Stimulated activated CD4-positive, alpha-beta T cell treated with anti-CD3 and anti-CD28 coated beads, Interleukin-12 subunit alpha, Interleukin-12 subunit beta, amount 100 ng/mL, for 24 hours (primary cell): Measurements from ENCODE around the gene EPHB1.

Experiments used
- DNase-seq, 2 experiments: peaks; one replicate each; pipeline ENCODE4 v3.0.0-alpha.2; 2020; ENCODE audit warnings: low read depth in 2 of 2

EPHB1 gene

DNA sequence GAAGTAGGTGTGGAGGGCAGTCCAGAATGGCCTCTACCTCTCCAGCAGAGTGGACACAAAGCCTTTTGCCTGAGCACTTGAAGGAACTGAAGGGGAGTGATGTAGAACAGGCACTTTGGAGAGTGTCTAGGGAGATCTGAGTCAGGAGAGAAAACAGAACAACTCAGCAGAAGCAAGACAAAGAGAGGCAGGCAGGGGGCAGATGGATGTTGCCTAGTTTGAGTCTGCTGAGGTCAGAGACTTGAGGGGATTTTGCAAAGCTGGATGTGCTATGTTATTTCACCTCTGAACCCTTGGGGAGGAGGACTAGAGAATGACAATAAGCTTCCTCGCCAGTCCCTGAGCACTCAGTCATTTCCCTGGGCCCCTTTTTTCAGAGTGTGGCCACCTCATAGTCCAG, 366.4 kb downstream of the EPHB1 start:
- DNase-seq = no peak

DNA sequence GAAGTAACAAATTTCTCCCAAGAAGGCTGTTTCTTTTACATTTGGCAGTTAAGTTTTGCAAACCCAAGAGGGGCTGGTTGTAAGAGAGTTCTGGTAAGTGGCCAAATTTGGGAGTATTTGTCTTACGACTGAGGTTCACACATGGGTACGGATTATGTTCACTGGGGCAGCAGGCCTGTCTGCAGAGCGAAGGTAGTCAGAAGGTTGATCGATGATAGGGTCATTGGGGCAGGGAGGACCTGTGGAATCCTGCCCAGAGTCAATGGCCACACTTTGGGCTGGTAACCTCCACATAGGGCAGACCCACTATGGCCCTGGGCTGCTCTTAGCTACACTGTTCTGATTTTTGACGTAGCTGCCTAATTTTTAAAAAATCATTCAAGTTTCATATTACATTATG, 368.6 kb downstream of the EPHB1 start:
- no peak for DNase-seq

DNA sequence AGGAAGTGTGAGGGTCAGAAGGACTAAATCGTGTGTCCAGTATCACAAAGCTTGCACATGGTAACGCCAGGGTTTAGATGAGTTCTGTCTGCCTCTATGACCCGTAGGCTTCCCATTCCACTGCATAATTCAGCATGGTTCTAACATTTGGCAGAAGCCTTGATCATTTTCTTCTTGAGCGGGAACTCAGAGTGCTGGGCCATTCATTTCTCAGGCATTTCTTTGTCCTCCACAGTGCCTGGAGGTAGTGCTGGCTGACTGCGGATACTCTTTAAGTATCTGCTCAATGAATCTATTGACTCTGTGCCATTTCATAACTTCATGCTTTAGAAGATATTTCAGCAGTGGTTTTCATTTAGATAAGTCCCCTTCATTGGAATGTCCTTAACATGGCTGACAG, 370.2 kb downstream of the EPHB1 start:
- DNase-seq = no peak

DNA sequence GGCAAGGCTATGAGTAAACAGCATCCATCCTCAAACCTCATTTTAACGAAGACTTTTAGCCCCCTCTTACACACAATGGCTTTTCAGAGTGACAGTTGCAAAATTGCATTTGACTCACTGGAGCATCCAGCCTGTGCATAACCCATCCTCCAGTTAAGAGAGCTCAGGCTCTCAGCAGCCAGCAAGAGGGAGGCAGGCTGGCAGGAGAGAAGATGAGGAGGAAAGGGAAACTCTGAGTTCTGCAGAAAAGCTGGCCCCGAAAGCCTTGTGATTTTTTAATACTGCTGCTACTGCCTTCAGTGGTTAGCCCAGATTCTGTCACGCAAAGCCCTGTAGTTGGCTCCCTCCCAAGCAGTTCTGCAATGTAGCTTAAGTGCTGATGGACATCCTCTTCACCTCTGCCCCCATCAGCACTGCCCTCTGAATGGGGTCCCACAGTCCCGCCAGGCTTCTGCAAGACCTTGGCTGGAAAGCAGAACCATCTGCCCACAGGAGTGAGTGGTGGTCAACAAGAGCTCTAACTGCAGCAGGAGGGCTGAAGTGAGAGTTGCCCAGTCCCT, 371.3 kb downstream of the EPHB1 start:
- DNase-seq = no peak

DNA sequence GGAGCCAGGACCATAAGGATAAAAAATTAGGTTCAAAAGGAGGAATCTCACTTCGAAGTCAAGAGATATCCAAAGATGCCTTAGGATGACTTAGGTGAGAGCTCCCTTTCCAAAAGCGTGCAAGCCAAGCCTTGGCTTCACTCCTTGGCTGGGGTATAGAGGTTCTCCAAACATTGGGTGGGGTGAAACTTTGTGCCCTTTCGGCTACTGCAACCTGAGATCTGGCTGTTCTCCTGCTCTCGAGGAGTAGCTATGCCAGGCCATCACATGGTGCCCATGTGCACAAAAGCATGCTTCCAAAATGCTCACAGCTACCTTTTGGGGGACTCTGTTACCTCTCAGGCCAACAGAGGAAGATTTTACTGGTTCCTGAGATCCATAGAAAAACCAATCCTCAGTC, 373.8 kb downstream of the EPHB1 start:
- no peak for DNase-seq

DNA sequence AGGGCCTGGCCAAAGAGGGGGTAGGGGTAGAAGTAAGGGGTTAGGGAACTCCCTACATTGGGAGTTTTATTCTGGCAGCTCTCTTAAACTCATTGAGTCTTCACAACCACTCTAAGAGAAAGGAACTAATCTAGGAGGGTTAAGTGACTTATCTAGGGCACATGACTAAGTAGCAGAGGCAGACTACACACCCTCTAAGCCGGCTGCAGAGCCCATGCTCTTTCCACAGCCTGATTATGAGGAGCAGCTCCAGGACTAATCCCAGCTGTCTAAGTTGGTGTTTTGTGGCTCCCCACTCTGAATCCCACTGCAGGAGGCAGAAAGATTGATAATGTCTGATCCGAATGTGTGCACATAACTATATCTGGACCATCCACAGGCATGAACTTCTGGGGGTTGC, 374.6 kb downstream of the EPHB1 start:
- DNase-seq = no peak

DNA sequence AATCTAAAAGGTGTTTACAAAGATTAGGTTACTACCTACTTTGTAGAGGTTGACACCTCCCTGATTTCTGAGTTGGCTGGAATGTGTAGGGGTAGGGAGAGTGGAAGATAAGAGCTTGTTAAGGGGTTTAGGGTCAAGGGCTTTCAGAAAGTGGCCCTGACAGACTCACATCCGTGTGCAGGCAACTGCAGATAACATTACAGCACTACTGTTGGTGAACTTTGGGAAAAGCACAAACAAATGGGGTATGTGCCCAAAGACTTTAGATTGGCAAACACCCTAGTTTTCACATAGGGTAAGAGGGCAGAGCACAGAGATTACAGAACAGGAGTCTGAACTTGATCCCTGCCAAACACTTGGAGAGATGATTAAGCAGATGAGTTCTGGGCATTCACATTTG, 375.7 kb downstream of the EPHB1 start:
- DNase-seq = no peak

DNA sequence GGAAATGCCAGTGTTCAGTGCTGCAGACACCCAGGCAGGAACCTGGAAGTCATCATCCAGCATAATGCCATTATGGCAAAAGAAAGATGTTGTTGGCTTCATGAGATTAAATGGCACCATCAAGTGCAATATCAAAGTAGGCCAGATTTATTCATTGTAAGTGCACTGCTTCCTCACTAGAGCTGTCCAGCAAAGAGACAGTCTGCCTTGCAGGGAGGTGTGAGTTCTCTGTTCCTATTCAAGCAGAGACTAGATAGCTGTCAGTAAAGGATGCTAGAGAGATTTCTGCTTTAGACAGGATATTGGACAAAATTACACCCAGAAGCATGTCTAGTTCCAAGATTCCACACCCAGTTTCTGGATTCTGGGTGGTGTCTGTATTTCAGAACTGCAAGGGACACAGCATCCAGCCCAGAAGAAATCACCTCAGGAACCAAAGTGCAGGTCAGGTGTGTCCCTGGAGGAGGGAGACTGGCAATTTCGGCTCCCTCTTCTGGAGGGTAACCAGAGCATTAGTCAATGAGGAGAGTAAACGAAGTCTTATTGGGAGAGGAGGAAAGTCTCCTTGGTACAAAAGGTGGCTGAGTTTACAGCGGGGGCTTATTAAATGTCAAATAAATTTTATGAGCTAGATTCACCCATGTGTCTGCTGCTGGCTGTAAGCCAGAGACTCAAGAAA, 377.3 kb downstream of the EPHB1 start:
- DNase-seq = no peak

DNA sequence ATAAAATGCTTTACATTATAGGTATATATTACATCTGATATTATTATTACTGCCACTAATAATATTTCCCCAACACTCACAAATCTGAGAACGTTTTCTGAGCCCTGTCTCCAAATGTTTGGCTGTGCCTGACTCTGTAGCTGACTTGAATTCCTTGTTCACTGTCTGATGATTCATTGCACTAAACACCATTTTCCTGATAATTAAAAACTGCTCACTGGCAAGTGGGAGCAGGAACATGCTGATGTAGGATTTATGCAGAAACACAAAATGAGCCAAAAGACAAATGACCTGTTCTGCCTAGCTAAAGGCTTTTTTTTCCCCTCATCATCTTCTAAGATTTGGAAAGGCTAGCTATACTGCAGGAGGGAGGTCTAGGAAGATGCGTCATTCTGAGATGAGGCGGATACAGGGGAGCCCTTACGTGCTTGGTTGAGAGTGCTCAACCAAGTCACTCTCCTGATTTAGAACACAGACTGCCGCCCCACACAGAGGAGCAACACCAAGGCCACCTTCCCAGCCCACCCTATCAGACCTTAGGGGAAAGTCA, 380.7 kb downstream of the EPHB1 start:
- no peak for DNase-seq

DNA sequence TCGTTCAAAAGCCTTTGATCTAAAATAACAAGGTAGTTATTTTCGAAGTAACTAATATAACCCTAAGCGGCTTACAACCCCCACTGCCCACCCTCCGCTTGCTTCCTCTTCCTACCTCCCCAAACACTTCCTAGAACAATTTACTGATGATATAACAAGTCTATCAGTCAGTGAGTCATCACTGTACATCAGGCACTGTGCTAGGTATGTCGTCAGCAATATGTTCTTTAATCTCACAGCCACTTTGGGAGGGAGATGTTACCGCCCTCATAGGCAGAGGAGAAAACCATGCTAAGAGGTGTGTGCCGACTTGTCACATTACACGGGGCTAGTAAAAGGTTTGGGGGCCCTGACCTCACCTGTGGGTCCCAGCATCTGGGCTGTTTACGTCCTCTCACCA, 381.8 kb downstream of the EPHB1 start:
- no peak for DNase-seq

DNA sequence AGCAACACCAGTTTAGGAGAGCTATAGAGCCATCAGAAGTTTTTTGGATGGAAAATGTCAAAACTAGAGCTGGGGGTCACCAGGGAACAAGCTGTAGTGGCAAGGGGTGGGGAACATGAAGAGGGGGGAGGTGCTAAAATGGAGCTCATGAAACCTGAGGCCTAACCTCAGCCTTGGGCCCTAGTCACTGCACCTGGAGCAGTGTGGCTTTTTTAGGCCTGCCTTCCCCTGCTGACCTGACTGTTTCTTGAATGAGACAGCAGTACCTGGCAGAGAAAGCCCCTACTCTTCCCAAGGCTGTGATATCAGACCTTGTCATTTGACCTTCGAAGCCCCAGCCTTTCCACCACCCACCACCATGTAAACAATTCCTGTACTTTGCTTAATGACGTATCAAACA, 383.5 kb downstream of the EPHB1 start:
- DNase-seq = no peak

DNA sequence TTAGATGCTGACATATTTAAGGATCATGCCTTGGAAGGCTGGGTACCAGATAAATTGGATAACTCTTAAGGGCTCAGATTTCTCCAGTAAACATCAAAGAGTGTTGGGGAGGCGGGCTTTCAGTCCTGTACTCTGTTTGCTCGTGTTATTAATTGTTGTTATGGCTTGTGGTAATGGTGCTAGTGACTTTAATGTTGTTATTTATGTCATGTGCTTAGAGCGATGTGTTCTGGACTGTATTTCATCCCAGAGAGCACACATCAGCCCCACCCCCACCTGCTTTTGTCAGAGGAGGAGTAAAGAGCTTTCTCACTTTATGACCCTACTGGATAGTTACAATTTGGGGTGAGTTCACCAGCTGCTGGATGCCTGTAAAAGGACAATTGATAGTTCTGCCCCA, 386.3 kb downstream of the EPHB1 start:
- no peak for DNase-seq

DNA sequence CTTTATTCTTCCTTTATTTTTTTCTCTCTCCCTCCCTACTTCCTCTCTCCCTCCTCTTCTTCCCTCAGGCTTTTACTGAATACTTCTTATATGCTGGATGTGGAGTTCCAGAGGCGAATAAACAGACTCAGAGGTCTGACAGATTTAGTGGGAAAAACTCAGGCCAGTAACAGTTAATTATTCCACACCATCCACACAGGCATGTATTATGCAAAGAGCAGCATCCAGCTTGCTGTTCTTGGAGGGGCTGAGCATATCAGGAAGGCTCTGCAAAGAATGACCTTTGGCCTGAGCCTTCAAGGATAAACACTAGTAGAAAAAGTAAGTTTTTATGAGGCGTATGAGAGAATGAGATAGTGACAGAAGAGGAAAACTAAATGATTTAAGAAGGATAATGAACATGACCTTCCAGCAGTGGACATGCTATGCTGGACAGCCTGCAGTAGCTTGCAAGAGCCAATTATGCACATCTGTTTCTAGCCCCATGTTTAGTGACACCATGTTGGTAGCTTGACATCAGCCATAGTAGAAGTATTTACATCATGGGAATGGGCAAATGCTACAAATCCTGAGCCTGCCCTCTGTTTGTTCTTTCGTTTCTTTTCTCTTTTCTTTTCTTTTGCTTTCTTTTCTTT, 387.4 kb downstream of the EPHB1 start:
- no peak for DNase-seq

DNA sequence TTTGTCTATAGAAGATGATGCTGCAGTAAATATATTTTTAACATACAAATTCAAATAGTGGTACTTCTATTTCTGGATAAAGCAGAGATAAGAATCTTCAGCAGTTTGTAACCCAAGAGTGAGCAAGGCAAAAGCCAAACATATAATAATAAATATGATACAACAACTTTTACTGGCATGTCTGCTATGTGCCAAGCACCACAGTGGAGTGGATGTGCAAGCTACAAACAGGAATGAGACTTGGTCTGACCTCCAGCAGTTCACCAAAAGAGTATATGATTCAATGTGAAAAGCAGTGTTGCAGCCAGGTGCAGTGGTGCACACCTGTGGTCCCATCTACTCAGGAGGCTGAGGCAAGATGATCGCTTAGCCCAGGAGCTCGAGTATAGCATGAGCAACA, 395.6 kb downstream of the EPHB1 start:
- no peak for DNase-seq

DNA sequence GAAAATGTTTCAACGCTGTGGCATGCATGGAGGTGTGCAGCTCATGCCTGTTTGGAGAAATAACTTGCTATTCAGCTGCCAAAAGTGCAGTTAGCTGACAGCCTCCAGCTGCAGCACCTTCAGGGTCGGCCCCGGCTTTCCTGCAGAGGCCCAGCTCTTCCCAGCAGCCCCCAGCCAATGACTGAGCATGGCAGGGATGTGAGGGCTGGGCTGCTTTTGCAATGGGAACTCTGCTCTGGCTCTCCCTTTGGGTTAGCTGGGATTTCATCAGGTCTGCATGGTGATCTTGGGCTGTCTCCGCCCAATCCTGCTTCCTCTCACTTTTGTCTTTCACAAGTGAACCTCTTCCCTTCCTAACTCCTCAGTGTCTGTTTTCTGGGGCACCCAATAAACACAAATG, 396.6 kb downstream of the EPHB1 start:
- no peak for DNase-seq

DNA sequence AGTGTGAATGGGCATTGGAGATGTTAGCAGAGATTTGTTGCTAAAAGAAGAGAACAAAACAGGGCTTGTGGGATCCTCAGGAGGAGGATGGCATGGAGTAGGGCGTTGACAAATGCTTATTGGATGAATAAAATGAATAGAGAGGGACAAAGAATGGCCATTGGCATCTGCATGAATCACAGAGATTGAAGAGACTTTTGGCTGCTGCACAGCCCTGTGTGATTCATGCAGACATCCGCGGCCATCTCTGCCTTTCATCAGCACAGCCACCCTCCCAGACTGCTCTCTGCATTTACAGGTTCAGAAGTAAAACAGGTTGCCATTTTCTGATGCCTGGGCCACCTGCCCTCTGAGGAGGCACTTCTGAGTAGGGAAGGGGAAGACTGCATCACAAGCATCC, 397.9 kb downstream of the EPHB1 start:
- DNase-seq = no peak

DNA sequence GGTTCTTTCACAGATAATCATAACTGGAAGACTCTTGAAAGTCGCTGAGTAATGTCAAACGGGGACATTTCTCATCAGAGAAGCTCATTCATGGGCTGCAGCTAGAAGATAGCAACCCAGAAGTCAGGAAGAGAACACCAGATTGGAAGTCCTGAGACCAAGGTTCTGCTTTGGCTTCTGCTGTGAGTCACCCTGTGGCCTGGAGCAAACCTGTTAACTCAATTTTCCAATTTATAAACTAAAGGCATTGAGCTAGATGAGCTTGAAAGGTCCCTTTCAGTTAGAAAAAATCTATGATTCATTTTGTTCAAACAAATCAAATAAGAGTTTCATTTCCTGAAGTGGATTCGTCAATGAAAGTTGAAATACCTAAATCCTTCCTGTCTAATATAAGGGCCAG, 402.2 kb downstream of the EPHB1 start:
- no peak for DNase-seq

DNA sequence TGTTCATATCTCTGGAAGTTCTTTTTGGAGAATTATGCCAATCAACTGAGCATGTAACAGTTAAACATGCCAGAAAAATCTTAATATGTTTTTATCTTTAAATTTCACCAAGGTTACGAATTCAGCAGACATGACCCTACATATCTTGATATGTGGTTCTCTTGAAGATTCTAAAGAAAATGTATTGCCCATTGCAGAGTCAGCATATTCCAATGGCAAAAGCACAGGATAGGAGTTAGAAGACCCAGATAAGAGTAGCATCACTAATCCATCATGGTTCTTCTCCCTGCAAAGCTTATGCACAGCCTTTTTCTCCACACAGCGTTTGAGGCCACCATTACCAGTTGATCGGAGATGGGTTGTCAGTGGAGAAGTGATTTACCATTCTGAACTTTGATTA, 402.8 kb downstream of the EPHB1 start:
- no peak for DNase-seq

DNA sequence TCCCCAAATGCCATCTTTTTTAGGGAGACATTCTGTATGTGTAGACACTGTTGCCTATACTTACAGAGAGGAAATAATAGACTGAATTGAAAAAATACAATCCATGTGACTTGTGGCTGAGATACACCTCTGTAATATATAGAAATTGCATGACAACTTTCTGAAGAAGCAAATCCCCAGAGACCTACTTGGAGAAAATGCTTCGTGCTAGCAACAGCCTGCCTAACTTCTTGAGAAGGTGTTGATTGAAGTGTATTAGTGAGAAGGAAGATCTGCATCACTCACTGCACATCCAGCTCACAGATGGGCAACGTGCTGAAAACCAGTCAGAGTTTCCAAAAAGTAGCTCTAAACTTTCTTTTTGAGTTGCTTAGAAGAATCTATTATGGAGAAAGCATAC, 404.1 kb downstream of the EPHB1 start:
- no peak for DNase-seq

DNA sequence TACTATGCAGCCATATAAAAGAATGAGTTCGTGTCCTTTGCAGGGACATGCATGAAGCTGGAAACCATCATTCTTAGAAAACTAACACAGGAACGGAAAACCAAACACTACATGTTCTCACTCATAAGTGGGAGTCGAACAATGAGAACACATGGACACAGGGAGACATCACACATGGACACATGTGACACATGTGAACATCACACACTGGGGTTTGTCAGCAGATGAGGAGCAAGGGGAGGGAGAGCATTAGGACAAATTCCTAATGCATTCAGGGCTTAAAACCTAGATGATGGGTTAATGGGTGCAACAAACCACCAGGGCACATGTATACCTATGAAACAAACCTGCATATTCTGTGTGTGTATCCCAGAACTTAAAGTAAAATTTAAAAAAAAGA, 408.0 kb downstream of the EPHB1 start:
- DNase-seq = no peak

DNA sequence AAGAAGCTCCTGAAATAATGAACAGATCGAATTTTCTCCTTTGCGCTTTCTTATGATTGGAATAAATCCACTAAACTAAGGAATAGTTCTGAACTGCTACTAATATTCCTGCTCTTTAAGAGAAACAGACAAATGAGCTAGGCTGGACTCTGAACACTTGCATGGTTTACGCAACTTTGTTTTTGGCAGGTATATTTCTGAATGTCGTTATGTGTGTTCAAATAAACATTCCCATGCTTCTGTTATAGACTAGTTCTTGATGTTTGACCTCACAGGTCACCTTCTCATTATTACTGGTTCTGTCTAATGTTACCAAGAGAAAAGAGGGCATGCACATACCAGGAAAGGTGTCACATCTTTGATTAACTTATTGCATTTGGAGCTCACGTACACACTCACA, 418.2 kb downstream of the EPHB1 start:
- no peak for DNase-seq

DNA sequence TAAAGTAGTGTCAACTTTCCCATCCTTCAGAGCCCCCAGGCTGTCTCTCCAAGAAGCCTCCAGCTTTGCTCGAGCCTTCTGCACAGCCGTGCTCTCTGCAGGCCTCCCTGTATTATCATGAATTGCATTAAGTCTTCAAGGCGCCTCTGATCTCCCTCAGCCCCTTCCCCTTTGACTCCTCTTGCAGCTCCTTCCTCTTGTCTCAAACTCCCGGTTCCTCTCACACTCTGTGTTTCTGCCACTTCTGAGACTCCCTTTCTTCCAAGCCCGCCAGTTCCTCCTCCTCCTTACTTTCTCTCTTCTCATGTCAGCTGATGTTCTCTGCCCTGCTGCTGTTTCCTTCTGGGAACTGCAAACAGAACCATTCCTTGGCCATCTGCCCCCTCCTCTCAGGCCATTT, 418.8 kb downstream of the EPHB1 start:
- no peak for DNase-seq

DNA sequence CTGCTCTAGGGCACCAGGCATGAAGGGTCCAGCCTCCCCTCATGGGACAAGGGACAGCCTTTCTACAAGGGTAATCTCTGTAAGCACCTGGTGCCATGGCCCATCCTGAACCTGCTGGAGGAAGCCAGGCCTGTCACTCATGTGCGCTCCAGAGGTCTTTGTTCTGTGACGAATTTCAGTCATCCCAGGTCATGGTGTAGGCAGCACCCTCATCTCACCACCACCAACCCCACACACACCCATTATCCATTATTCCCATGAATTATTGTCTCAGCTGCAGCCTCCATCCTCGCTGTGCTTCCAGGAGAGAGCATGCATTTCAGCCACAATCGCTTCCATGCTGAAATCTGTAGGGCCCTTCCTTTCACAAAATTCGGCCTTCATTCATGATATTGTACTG, 419.3 kb downstream of the EPHB1 start:
- DNase-seq = no peak
